ENCODE measurements around the gene SLC25A25. TPM values are rescaled to one million over a fixed set of nuclear protein-coding genes. Genes with fewer than 3 reads are reported as not detected.

The SLC25A25 gene
- total RNA-seq, 1 donor from 2014 or later = 18.0 TPM

GRCh38 chr9:128051932-128052709 lies 15.9 kb upstream of the SLC25A25 start:
- Mint-ChIP-seq H3K36me3 (ENCODE audit: unreplicated experiment) (no peaks in the 10 kb centered on the region), H3K27me3 (ENCODE audit: unreplicated experiment) (peaks cover 3% of the 10 kb centered on the region), H3K4me3 (ENCODE audit: unreplicated experiment) (no peak overlapping the region), H3K4me1 (ENCODE audit: unreplicated experiment) (peaks cover 16% of the 10 kb centered on the region), H3K9me3 (ENCODE audit: unreplicated experiment) (no peaks in the 10 kb centered on the region), H3K27ac (ENCODE audit: unreplicated experiment) (no peak overlapping the region)
- no peak for DNase-seq (ENCODE audit: extremely low spot score, unreplicated experiment)
- TF ChIP-seq, protein P1, sequence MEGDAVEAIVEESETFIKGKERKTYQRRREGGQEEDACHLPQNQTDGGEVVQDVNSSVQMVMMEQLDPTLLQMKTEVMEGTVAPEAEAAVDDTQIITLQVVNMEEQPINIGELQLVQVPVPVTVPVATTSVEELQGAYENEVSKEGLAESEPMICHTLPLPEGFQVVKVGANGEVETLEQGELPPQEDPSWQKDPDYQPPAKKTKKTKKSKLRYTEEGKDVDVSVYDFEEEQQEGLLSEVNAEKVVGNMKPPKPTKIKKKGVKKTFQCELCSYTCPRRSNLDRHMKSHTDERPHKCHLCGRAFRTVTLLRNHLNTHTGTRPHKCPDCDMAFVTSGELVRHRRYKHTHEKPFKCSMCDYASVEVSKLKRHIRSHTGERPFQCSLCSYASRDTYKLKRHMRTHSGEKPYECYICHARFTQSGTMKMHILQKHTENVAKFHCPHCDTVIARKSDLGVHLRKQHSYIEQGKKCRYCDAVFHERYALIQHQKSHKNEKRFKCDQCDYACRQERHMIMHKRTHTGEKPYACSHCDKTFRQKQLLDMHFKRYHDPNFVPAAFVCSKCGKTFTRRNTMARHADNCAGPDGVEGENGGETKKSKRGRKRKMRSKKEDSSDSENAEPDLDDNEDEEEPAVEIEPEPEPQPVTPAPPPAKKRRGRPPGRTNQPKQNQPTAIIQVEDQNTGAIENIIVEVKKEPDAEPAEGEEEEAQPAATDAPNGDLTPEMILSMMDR (IDR thresholded peaks at IDR 0.05) = no peak

DNA sequence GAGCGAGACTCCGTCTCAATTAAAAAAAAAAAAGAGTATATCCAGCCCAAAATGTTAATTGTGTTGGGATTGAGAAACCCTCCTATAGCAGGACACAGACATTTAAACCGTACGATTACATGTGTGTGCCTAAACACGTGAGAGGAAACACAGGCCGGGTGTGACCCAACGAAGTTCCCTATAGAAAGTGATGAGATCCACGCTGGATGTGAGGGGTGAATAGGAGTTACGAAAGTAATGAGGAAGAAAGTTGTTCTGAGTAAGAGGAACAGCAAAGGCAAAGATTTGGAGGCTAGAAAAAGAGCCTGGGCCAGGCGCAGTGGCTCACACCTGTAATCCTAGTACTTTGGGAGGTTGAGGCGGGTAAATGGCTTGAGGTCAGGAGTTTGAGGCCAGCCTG lies 14.5 kb upstream of the SLC25A25 start:
- no peak overlapping the region for H3K27ac Mint-ChIP-seq (ENCODE audit: unreplicated experiment)
- DNase-seq (ENCODE audit: extremely low spot score, unreplicated experiment) = no peak
- no peak overlapping the region for H3K4me3 Mint-ChIP-seq (ENCODE audit: unreplicated experiment)
- peaks cover 3% of the 10 kb centered on the region for H3K27me3 Mint-ChIP-seq (ENCODE audit: unreplicated experiment)
- no peaks in the 10 kb centered on the region for H3K9me3 Mint-ChIP-seq (ENCODE audit: unreplicated experiment)
- H3K4me1 Mint-ChIP-seq (ENCODE audit: unreplicated experiment) = peaks cover 16% of the 10 kb centered on the region
- H3K36me3 Mint-ChIP-seq (ENCODE audit: unreplicated experiment) = no peaks in the 10 kb centered on the region
- TF ChIP-seq, protein P1 (IDR thresholded peaks at IDR 0.05) = no peak

DNA sequence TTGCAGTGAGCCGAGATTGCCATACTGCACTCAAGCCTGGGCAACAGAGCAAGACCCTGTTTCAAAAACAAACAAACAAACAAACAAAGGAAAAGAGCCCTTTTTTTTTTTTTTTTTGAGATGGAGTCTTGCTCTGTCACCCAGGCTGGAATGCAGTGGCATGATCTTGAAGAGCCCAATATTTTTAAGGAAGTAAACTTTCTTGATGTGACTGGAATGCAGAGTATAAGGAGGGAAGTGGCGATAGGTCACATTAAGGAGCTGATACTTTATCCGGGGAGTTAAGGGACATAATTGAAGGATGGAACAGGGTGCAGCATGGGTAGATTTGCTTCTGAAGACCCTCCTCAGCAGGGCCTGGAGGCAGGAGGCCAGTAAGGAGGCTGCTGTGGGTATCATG lies 13.9 kb upstream of the SLC25A25 start:
- peaks cover 16% of the 10 kb centered on the region for H3K4me1 Mint-ChIP-seq (ENCODE audit: unreplicated experiment)
- TF ChIP-seq, protein P1 (IDR thresholded peaks at IDR 0.05) = no peak
- no peak overlapping the region for H3K4me3 Mint-ChIP-seq (ENCODE audit: unreplicated experiment)
- peaks cover 3% of the 10 kb centered on the region for H3K27me3 Mint-ChIP-seq (ENCODE audit: unreplicated experiment)
- no peak overlapping the region for H3K27ac Mint-ChIP-seq (ENCODE audit: unreplicated experiment)
- H3K36me3 Mint-ChIP-seq (ENCODE audit: unreplicated experiment) = no peaks in the 10 kb centered on the region
- DNase-seq (ENCODE audit: extremely low spot score, unreplicated experiment) = no peak
- no peaks in the 10 kb centered on the region for H3K9me3 Mint-ChIP-seq (ENCODE audit: unreplicated experiment)

DNA sequence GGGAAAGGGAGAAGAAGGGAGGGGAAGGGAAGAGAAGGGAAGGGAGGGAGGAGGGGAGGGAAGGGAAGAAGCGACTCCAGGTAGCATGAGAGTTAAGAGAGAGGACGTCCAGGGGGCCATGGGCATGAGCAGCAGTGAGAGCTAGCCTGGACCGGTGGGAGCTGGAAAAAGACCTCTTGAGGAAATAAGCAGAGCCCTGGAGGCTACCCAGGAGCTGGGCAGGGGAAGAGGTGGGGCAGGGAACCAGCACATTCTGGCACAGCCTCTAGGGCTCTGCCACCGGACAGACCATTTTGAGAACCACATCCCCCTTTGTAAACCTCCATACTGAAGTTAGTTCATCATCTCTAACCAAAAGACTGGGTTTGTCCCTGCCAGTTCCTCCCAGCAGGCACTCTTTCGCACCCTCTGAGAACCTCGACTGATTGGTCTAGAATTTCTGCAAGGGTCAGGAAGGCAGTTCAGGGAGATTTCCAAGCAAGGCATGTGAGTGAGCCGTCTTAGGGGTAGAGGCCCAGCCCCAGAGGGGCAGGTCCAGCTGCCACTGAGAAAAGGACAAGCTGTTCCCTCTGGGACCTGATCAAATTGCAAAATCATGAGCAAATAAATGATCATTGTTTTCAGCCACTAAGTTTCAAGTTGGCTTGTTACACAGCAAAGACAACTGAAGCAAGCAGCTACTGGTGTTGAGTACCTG lies 12.5 kb upstream of the SLC25A25 start:
- no peak overlapping the region for H3K27ac Mint-ChIP-seq (ENCODE audit: unreplicated experiment)
- no peaks in the 10 kb centered on the region for H3K9me3 Mint-ChIP-seq (ENCODE audit: unreplicated experiment)
- TF ChIP-seq, protein P1 (IDR thresholded peaks at IDR 0.05) = no peak
- no peak overlapping the region for H3K4me3 Mint-ChIP-seq (ENCODE audit: unreplicated experiment)
- peaks cover 3% of the 10 kb centered on the region for H3K27me3 Mint-ChIP-seq (ENCODE audit: unreplicated experiment)
- no peak for DNase-seq (ENCODE audit: extremely low spot score, unreplicated experiment)
- H3K4me1 Mint-ChIP-seq (ENCODE audit: unreplicated experiment) = peaks cover 14% of the 10 kb centered on the region
- no peaks in the 10 kb centered on the region for H3K36me3 Mint-ChIP-seq (ENCODE audit: unreplicated experiment)

DNA sequence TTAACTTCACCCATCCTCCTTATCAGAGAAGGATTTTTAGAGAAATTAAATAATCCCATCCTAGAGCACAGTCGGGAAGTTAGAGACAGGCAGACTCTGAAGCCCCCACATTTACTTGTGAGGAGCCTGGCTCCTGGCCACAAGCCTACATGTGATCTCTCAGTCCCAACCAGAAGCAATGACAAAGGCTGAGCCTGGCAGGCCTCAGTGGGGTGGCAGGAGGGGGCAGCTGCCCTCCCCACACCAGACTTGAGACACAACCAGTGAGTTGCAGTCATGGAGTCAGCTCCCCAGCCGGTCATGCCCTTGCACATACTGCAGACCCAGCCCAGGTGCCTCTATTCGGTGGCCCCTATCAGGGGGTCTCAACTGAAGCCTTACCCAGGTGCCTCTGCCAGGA lies 11.9 kb upstream of the SLC25A25 start:
- Mint-ChIP-seq H3K27ac (ENCODE audit: unreplicated experiment) (no peak overlapping the region), H3K4me1 (ENCODE audit: unreplicated experiment) (peaks cover 14% of the 10 kb centered on the region), H3K9me3 (ENCODE audit: unreplicated experiment) (no peaks in the 10 kb centered on the region), H3K27me3 (ENCODE audit: unreplicated experiment) (peaks cover 3% of the 10 kb centered on the region), H3K4me3 (ENCODE audit: unreplicated experiment) (no peak overlapping the region), H3K36me3 (ENCODE audit: unreplicated experiment) (peaks cover under 1% of the 10 kb centered on the region)
- DNase-seq (ENCODE audit: extremely low spot score, unreplicated experiment) = no peak
- TF ChIP-seq, protein P1 (IDR thresholded peaks at IDR 0.05) = no peak
